ENCODE data around the gene BLOC1S6.

BLOC1S6 gene

GRCh38 chr15:45657254-45657653 lies 70.1 kb downstream of the BLOC1S6 start:
- DNase-seq (ENCODE audit: low read depth), result no peak
- no peak for TF ChIP-seq CTCF (conservative IDR thresholded peaks at IDR 0.05; ENCODE audit: low read depth, low read length)
- no peak overlapping the region for H3K4me3 ChIP-seq (ENCODE audit: low read length)

- no peak for TF ChIP-seq CTCF (conservative IDR thresholded peaks at IDR 0.05; ENCODE audit: low read depth, low read length)
- H3K4me3 ChIP-seq (ENCODE audit: low read length), result no peak overlapping the region
- DNase-seq (ENCODE audit: low read depth), result no peak
Observed at GRCh38 chr15:45657764-45658545, 70.8 kb downstream of the BLOC1S6 start.

Data from retinal pigment epithelial cell (primary cell).